OCI-LY7 (cell line): ENCODE measurements around the gene AKAP13. TPM values are rescaled to one million over a fixed set of nuclear protein-coding genes. Genes with fewer than 3 reads are reported as not detected.

Source experiments
- BruUV-seq: library from RNA; stranded (reverse); fragments of 400-500 nt; replicated peaks from 2 replicates; lab custom pipeline; 2021; lab: Mats Ljungman, UMichigan
- CTCF ChIA-PET: fragments of 300-600 bp; sonication (Branson Sonifier 250); formaldehyde crosslinking; loops from one replicate; lab custom pipeline; 2022; ENCODE audit warnings: antibody characterized with exemption; ENCODE audit not compliant: unreplicated experiment; lab: Charles Lee
- POLR2A ChIA-PET: fragments of 300-600 bp; sonication (Branson Sonifier 250); formaldehyde crosslinking; loops from one replicate; lab custom pipeline; 2022; ENCODE audit warnings: antibody characterized with exemption; lab: Charles Lee
- DNase-seq: peaks from one replicate; pipeline ENCODE4 v3.0.0-alpha.2; 2015; ENCODE audit warnings: low spot score
- H2AFZ ChIP-seq: fragments of 200-600 bp; sonication (generic), shearing (Covaris generic); 2 replicates; pipeline ENCODE4 v1.6.1; 2014; ENCODE audit warnings: mild to moderate bottlenecking, antibody characterized with exemption, low read length, moderate library complexity
- H3K27ac ChIP-seq: fragments of 200-600 bp; sonication (generic); 2 replicates; pipeline ENCODE4 v1.5.1; 2014; ENCODE audit warnings: mixed run types, low read depth, mild to moderate bottlenecking, moderate library complexity, low read length, inconsistent platforms; ENCODE audit not compliant: poor library complexity, severe bottlenecking
- H3K36me3 ChIP-seq: fragments of 200-600 bp; sonication (generic); 2 replicates; pipeline ENCODE4 v1.6.1; 2014; ENCODE audit warnings: mild to moderate bottlenecking, antibody characterized with exemption, low read length, moderate library complexity, mixed read lengths; ENCODE audit not compliant: insufficient read depth
- H3K4me1 ChIP-seq: fragments of 200-600 bp; sonication (generic); 2 replicates; pipeline ENCODE4 v1.5.1; 2014; ENCODE audit warnings: mild to moderate bottlenecking, low read length; ENCODE audit not compliant: insufficient read depth, poor library complexity, severe bottlenecking
- H3K4me2 ChIP-seq: fragments of 200-600 bp; sonication (generic); 2 replicates; pipeline ENCODE4 v1.6.1; 2014; ENCODE audit warnings: mild to moderate bottlenecking, low read length
- H3K4me3 ChIP-seq: fragments of 200-600 bp; sonication (generic); 2 replicates; pipeline ENCODE4 v1.5.1; 2014; ENCODE audit warnings: mild to moderate bottlenecking, low read depth, low read length; ENCODE audit not compliant: poor library complexity, severe bottlenecking
- H3K79me2 ChIP-seq: fragments of 200-600 bp; sonication (generic); 2 replicates; pipeline ENCODE4 v1.6.1; 2016; ENCODE audit warnings: low read depth, mild to moderate bottlenecking, low read length, moderate library complexity, mixed read lengths; ENCODE audit not compliant: insufficient read depth
- H3K9me2 ChIP-seq: fragments of 200-600 bp; sonication (generic); 2 replicates; pipeline ENCODE4 v1.6.1; 2016; ENCODE audit warnings: mild to moderate bottlenecking, low read length, mixed read lengths; ENCODE audit not compliant: insufficient read depth
- H3K9me3 ChIP-seq: fragments of 200-600 bp; sonication (generic); 2 replicates; pipeline ENCODE4 v1.6.1; 2014; ENCODE audit warnings: mild to moderate bottlenecking, mixed run types, low read length, mixed read lengths
- H4K20me1 ChIP-seq: fragments of 200-600 bp; sonication (generic); 2 replicates; pipeline ENCODE4 v1.6.1; 2014; ENCODE audit warnings: mild to moderate bottlenecking, antibody characterized with exemption, low read length, moderate library complexity, mixed read lengths; ENCODE audit not compliant: insufficient read depth
- CTCF ChIP-seq: fragments of 200-600 bp; sonication (generic); conservative IDR thresholded peaks from 2 replicates; pipeline ENCODE4 v1.5.1; 2014; ENCODE audit warnings: mild to moderate bottlenecking, antibody characterized with exemption, low read length, moderate library complexity, mixed read lengths
- EZH2phosphoT487 ChIP-seq: fragments of 200-600 bp; sonication (generic); IDR thresholded peaks from 2 replicates; pipeline ENCODE4 v1.6.1; 2018; ENCODE audit warnings: low read depth, borderline replicate concordance, mild to moderate bottlenecking, mixed run types, antibody characterized with exemption, low read length, moderate library complexity, mixed read lengths
- intact Hi-C: fragments of 100-400 bp; cut with micrococcal nuclease; formaldehyde crosslinking; loops from one replicate; pipeline ENCODE4 v1.10.0; 2022; ENCODE audit not compliant: unreplicated experiment
- total RNA-seq, 2 experiments: library from RNA; depleted of rRNA in 1 of 2; stranded (reverse); fragments of >200 nt in 1 of 2; shearing (Covaris generic) in 1 of 2; gene quantifications; 2 replicates each; pipeline ENCODE4 v1.2.3, GENCODE V29; 2014 to 2022

Gene AKAP13
- total RNA-seq, 2 experiments from 2014 or later: 140 to 250 TPM

GRCh38 chr15:85377269-85377668 is 3.1 kb upstream of the AKAP13 start:
- no peaks in the 10 kb centered on the region for H3K9me2 ChIP-seq
- BruUV-seq: no TSS peak
- no peak overlapping the region for H3K4me2 ChIP-seq
- TF ChIP-seq CTCF (no peak), EZH2phosphoT487 (no peak)
- no peak overlapping the region for H2AFZ ChIP-seq
- CTCF ChIA-PET: no interaction called here
- H3K9me3 ChIP-seq: no peaks in the 10 kb centered on the region
- H3K4me1 ChIP-seq: peaks cover 7% of the 10 kb centered on the region
- POLR2A ChIA-PET: interaction anchor here (0.7 to 14.6 kb wide), 6 partner anchors 9 to 231 kb away, joined by 3 to 335 read pairs (median 9); no protein-coding TSS in a partner anchor
- H3K36me3 ChIP-seq: 0 out of 2 replicates have a peak, but pooled peaks cover 7% of the 10 kb centered on the region
- intact Hi-C loops: no loop called here
- peaks cover 14% of the 10 kb centered on the region for H3K79me2 ChIP-seq
- DNase-seq: no peak
- H3K27ac ChIP-seq: no peak overlapping the region
- H3K4me3 ChIP-seq: no peak overlapping the region
- H4K20me1 ChIP-seq: peaks cover 8% of the 10 kb centered on the region; the same call in 1 of the 2 replicates

- Histone ChIP-seq H3K9me3 (no peaks in the 10 kb centered on the region), H4K20me1 (peaks cover 14% of the 10 kb centered on the region; the same call in 1 of the 2 replicates), H3K27ac (no peak overlapping the region), H3K4me1 (peaks cover 9% of the 10 kb centered on the region), H3K9me2 (no peaks in the 10 kb centered on the region), H3K4me2 (no peak overlapping the region), H3K36me3 (0 out of 2 replicates have a peak, but pooled peaks cover 11% of the 10 kb centered on the region), H2AFZ (no peak overlapping the region), H3K4me3 (no peak overlapping the region), H3K79me2 (peaks cover 21% of the 10 kb centered on the region)
- CTCF ChIA-PET: no interaction called here
- BruUV-seq: no TSS peak
- POLR2A ChIA-PET: interaction anchor here (0.7 to 14.6 kb wide), 9 partner anchors 10 to 391 kb away, joined by 4 to 335 read pairs (median 7); no protein-coding TSS in a partner anchor
- DNase-seq: no peak
- no peak for TF ChIP-seq EZH2phosphoT487
- TF ChIP-seq CTCF: no peak
- intact Hi-C loops: no loop called here
Observed at GRCh38 chr15:85377986-85378385, 2.4 kb upstream of the AKAP13 start.
